CD4-positive, alpha-beta T cell treated with Interferon alpha-2 for 1 hour (primary cell): ENCODE data around the gene SCOC.
A peak's percentile ranks its signal among the peaks of the same experiment; 100 is the strongest.
"Not testable (repeated sequence)": the region's sequence is repeated elsewhere in the genome, so short reads cannot be mapped to it uniquely, and the experiment has no call there.

Experiments
- DNase-seq, 2 donors: peaks; one replicate each; pipeline ENCODE4 v3.0.0-alpha.2; 2020 to 2022

SCOC gene

DNA sequence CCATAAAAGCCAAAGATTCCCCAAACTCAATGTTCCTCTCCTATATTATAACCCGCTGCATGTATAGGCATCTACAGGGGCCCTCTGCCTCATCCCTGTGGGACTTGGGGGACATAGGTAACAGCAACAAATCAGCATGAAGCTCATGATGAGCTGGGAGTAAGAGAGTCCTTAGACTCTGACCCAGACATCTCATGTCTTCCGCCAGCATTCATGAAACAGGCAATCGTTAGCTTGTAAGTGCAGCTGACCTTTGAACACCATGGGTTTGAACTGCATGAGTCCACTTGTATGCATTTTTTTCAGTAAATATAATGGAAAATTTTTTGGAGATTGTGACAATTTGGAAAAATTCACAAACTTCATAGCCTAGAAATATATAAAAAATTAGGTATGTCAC is 10.4 kb upstream of the SCOC start:
- no peak for DNase-seq

DNA sequence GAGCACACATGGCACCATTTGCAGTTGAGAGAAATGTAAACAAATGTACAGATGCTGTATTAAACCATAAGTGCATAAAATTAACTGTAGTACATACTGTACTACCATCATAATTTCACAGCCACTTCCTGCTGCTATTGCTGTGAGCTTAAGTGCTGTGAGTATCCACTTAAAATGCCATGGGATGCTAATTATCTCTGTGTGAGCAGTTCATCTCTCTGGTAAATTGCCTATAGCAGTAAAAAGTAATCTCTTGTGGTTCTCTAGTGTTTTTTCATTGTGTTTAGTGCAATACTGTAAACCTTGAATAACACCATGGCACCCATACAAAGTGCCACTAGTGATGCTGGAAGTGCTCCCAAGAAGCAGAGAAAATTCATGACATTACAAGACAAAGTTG is 9.9 kb upstream of the SCOC start:
- no peak for DNase-seq

DNA sequence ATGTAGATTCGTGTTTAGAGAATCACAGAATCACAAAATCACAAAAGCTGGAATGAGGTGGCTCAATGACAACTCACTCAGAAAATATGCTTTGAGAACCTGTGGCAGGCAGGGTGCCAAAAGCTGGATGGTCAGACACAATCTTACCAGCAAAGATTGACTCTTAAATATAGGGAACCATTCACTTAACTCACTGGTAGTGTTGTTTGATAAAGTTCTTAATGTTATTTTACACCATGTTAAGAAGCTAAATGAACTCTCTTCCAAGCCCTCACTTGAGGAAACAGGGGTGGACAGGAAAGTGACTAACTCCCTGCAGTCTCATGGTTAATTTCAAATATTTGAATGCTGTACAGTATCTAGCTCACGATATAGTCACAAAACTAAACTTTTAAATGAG is 5.7 kb upstream of the SCOC start:
- DNase-seq: no peak

DNA sequence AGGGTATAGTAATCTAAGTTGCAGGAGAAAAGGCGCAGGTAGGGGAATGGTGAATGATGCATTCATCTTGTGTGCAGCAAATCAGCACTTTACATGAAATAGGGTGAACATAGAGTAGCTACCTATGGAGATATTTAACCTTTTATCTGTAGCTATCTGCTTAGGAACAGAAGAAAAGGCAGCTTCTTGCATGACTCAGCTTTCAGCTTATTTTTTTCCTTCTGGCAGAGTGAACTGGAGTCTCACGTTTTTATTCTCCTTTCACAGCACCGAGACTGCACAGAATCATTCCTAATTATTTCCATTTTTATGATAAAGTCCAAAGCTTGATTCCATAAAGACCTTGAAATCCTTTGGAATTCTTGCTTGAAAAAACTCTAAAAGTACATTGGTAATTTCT is 4.8 kb upstream of the SCOC start:
- DNase-seq: no peak

DNA sequence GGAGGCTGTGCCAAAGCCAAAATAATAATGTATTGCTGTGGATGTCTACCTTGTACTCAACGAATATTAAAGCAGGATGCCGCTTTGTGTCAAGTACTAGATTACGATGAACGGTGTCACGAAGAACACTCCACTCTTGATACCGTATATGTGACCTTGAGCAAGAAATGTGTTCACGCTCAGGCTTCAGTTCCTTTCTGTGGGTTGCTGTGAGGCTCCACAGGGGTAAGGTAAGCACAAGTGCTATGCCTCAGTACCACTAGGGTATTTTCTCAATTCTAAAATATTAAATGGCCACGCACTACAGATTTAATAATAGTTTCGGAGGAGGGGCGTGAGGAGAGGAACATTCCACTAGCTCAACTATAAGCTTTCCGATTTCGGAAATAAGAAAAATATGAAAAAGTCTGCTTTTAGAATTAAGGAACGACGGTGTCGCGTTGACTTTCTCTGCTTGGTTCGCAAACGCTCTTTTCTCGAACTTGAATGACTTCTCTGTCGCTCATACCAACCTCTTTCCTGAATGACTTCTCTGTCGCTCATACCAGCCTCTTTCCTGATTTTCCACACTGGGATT is 607 bp upstream of the SCOC start:
- peak; percentile 29 to 56 for DNase-seq

DNA sequence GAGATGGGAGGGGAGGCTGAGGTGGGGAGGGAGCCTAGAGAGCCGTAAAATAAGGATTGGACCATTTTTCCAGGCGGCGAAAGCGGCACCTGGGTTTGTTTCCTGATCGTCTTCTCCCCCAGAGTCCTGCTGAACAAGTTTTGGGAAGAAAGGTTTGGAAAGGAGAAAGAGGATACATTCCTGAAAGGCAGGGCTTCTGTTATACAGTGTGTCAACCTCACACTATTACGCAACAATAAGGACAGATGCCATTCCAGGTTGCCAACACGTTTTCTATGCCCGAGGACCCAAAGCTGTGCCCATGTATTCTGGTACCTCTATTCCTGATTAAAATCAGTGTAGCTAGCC is 658 bp downstream of the SCOC start:
- DNase-seq: no peak

DNA sequence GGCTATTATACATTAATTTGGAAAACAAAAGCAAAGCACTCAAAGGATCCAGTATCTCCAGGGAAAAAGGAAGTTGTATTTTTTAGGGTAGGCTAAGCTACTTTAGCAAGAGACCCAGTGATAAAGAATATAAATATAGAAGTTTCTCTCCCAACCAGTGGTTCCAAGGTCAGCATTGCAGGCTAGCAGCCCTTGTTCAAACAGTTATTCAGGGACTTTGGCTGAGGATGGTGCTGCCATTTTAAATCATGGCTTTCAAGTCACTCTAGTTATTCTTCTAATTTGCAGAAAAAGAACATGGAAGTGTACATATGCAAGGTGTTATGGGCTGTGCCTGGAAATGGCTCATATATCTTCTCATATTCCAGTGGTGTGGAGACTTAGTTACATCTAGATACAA is 9.3 kb downstream of the SCOC start:
- DNase-seq: no peak

DNA sequence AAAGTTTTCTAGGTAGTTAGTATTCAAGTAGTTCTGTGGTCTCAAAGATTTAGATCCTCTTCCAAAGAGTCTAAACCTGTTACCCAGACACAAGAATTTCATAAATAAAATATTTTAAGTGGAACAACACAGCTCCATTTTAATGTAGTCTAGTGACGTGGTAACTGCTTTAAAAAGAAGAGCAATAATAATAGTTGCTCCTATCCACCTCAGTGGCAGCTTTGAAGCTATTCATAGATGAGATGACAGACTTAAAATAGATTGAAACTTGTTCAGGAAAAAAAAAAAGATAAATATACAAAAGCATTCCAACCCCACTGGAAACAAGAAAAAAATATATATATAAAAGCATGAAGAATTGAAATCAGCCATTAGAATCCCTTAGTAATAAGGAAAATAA is 14.6 kb downstream of the SCOC start:
- no peak for DNase-seq

DNA sequence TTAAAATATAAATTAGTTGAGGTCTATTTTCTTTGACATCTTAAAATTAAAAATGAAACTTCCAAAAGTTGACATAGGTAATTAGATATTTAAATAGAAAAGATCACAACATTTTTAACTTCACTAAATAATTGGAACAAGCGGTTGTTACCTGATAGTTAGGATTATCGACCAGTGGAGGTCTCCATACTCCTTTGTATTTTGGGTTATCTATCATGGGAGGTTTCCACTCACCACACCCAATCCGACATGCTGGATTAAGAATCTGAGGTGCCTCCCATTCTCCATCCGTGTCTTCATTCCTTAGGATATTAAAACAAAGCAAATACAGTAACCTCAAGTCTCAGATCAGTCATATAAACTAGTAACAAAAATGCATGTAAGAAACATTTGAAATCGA is 22.2 kb downstream of the SCOC start:
- DNase-seq: no peak

DNA sequence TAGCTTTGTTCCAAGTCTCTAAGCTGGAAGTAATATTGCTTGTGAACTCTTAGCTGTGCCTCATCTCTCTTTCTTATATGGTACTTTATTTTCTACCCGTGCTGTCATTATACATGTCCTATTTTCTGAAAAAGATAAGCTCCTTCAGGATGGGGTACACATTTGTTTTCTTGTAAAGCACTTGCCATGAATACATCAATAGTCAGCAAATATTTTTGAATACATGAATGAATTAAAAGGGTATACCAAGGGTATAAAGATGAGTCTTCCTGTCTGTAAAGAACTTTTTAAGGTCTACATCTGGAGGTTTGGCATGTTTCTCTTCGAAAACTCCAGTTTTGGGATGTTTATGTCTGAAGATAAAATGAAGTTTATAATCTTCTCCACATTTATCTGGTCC is 26.7 kb downstream of the SCOC start:
- DNase-seq: no peak

DNA sequence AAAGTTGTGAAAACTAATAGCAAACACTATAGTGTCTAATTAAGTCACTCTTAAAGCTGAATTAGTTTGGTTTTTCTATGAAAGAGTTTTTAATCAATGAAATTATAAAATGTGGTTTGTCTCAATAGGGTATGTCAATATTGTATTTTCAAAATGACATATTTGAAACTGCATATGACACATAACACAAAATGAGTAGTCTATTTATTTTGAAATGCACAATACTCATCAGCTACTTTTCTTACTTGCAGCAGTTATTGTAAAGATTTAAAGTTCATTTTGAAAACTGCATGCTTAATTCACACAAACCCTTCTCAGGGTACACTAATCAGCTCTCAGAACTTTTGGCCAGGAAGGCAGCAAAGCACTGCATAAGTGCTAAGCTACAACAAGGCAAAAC is 32.8 kb downstream of the SCOC start:
- no peak for DNase-seq

DNA sequence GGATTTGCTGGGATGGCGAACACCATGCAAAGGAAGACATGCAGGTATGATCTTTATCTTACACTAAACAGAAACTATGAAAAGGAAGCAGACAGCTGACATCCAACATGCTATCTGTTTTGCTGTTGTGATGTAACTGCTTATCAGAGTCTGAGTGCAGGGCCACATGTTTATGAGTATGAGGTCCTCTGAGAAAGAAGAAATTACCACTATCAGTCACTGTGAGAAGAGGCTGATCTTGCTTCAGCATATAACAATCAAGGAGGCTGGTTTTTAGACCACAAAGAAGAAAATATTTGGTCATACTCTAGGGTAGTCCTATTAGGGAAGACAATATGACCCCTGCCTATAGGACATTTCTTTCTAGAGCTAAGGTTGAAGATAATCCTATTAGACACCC is 35.5 kb downstream of the SCOC start:
- no peak for DNase-seq

DNA sequence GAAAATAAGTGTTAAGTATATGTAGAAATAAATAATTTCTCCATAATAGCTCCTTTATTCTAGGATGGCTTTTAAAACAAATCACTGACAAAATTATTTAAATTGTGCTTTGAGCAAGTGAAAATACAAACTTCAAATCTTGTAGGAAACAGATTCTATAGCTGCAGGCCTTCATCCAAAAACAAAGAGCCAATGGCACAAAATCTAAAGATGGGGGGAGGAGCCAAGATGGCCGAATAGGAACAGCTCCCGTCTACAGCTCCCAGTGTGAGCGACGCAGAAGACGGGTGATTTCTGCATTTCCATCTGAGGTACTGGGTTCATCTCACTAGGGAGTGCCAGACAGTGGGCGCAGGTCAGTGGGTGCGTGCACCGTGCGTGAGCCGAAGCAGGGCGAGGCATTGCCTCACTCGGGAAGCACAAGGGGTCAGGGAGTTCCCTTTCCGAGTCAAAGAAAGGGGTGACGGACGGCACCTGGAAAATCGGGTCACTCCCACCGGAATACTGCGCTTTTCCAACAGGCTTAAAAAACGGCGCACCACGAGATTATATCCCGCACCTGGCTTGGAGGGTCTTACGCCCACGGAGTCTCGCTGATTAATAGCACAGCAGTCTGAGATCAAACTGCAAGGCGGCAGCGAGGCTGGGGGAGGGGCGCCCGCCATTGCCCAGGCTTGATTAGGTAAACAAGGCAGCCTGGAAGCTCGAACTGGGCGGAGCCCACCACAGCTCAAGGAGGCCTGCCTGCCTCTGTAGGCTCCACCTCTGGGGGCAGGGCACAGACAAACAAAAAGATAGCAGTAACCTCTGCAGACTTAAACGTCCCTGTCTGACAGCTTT is 39.9 kb downstream of the SCOC start:
- DNase-seq: not testable (repeated sequence)

DNA sequence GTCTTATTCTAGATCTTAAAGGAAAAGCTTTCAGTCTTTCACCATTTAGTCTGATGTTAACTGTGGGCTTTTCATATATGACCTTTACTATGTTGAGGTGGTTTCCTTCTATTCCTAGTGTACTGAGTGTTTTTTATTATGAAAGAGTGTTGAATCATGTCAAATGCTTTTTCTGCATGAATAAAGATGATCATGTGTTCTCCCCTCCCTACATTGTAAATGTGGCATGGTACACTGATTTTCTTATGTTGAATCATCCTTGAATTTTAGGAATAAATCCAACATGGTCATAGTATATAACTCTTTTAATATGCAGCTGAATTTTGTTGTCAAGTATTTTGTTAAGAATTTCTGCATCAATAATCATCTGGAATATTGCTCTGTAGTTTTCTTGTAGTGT is 49.7 kb downstream of the SCOC start:
- no peak for DNase-seq

DNA sequence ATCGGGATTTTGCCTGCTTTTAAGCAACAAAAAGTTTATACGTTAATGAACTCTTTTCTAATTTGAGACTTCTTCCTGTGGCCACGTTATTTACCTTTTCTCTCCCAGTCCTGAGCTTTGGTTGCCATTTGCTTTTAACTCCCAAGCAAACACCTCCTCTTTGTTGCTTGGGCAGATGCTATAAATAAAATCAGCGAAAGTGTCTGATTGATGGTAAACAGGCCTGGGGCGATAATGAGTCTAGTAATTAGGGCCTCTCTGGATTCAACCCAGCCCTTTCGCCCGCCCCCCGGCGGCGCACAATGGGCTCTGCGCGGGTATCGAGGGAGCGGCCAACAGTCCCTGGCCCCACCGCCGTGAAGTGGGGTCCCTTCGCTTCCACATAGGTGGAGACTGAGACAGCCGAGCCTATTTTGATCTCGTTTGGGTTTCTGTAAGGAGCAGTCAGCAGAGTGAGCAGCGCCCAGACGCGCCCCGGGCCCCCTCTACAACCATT is 53.2 kb downstream of the SCOC start:
- DNase-seq: no peak

DNA sequence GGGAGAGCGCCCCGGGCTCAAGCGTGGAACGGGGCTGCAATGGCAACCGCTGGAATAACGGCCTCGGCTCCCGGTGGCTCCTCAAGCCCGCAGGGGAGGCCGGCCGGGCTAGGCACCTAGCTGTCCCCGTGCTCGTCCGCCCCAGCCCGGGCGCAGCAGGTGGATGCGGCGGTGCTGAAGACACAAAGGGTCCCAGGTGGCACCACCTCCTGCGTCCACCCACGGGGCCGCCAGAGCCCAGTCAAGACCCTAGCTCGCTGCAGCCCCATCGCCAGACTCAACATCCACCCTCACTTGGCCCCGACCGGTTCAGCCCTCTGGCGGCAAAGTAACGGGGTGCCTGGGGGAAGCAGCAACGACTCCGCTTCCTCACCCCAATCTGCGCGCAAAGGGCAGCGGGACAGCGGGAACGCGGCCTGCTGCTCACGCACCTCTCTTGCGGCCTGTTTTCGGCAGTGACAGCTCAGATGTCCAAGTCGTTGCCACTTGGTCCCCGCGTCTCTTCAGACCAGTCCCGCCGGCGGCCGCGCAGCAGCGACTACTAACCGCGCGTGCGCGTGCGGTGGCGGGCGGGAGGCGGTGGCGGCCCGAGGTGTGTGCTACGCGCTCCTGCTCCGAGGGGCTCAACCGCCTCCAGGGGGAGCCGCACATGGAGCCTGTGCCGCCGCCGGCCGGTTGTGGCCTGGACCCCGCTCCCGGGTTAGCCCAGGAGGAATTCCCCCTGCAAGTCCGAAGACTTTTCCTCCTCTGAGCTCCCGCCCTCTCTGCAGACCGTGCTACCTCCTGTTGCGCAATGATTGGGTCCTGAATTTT is 53.9 kb downstream of the SCOC start, which contains the start of gene CLGN:
Gene CLGN (minus strand): TSS at position 543 of the 813 bp plus-strand sequence. CDS start 14,570 bp downstream, outside the sequence.
- peak; percentile 21 to 22 for DNase-seq

DNA sequence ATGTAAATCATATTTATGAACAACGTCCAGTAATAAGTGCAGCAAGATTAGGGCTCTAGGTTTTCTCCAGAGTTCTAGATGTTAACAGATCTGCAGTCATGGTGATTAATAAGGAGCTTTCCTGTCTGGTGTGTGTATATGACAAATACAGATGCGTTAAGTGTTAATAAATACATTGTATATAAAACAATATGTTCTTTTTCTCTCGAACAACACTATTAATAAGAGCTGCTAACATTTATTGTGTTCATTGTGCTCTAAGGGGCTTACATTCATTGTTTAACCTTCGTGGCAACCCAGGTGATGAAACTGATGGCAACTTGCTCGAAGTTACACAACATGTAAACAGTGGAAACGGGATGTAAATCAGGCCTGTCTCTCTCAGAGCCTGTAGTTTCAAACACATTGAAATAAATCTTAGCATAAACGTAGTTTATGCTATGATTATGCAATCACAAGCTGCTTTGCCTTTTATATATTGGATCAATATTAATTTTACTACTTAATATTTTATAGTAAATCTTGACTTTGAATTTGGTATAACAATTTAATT is 54.5 kb downstream of the SCOC start:
- no peak for DNase-seq
